CD4-positive, CD25-positive, alpha-beta regulatory T cell (primary cell): Measurements from ENCODE around the gene TMEM217. TPM values are rescaled to one million over a fixed set of nuclear protein-coding genes. Genes with fewer than 3 reads are reported as not detected.

Experiments
- ATAC-seq, 2 donors: fragments of 150-1000 bp; cut with Tn5 transposase; one replicate each; pipeline ENCODE4 v1.10.0; 2021; ENCODE audit warnings: low read depth in 2 of 2, moderate number of reproducible peaks in 2 of 2, moderate library complexity in 1 of 2
- DNase-seq, 3 donors: peaks; one replicate each; pipeline versions ENCODE4 v3.0.0 to v3.0.0-alpha.2; 2012 to 2022; ENCODE audit warnings: mixed read lengths in 1 of 3
- H3K27ac ChIP-seq: one replicate; pipeline ENCODE4 v1.7.0; 2013; ENCODE audit warnings: mild to moderate bottlenecking, low read length; ENCODE audit not compliant: insufficient read depth, poor library complexity, severe bottlenecking
- H3K27me3 ChIP-seq: one replicate; pipeline ENCODE4 v1.7.0; 2013; ENCODE audit warnings: low read length; ENCODE audit not compliant: control insufficient read depth, insufficient read depth
- H3K36me3 ChIP-seq: one replicate; pipeline ENCODE4 v1.7.0; 2013; ENCODE audit warnings: mild to moderate bottlenecking, low read length, moderate library complexity; ENCODE audit not compliant: control insufficient read depth, insufficient read depth
- H3K4me1 ChIP-seq: 2 replicates; pipeline ENCODE4 v1.7.0; 2013; ENCODE audit warnings: mild to moderate bottlenecking, low read length; ENCODE audit not compliant: insufficient read depth, control insufficient read depth, poor library complexity, severe bottlenecking
- H3K4me3 ChIP-seq: one replicate; pipeline ENCODE4 v1.7.0; 2013; ENCODE audit warnings: low read depth, mild to moderate bottlenecking, low read length, moderate library complexity
- H3K9me3 ChIP-seq, 2 experiments: 1 replicate in 1 of 2; 2 replicates in 1 of 2; pipeline ENCODE4 v1.7.0; 2013; ENCODE audit warnings: low read length in 2 of 2, mild to moderate bottlenecking in 1 of 2, moderate library complexity in 1 of 2; ENCODE audit not compliant: control insufficient read depth in 2 of 2
- H3K27ac Mint-ChIP-seq, 3 donors: one replicate each; pipeline ENCODE4 v1.8.0; 2020 to 2022; ENCODE audit warnings: mild to moderate bottlenecking in 3 of 3, mixed read lengths in 3 of 3, moderate library complexity in 2 of 3
- H3K27me3 Mint-ChIP-seq: one replicate; pipeline ENCODE4 v1.8.0; 2022; ENCODE audit warnings: mild to moderate bottlenecking, mixed read lengths
- H3K36me3 Mint-ChIP-seq: one replicate; pipeline ENCODE4 v1.8.0; 2020; ENCODE audit warnings: mixed read lengths
- H3K4me1 Mint-ChIP-seq, 4 donors: one replicate each; pipeline ENCODE4 v1.8.0; 2020 to 2022; ENCODE audit warnings: mixed read lengths in 4 of 4, mild to moderate bottlenecking in 1 of 4
- H3K4me3 Mint-ChIP-seq, 4 donors: one replicate each; pipeline ENCODE4 v1.8.0; 2020 to 2022; ENCODE audit warnings: mild to moderate bottlenecking in 4 of 4, mixed read lengths in 4 of 4, moderate library complexity in 3 of 4
- H3K9me3 Mint-ChIP-seq, 7 donors: one replicate each; pipeline ENCODE4 v1.8.0; 2020 to 2022; ENCODE audit warnings: mixed read lengths in 7 of 7, mild to moderate bottlenecking in 3 of 7, moderate library complexity in 2 of 7
- polyA plus RNA-seq, 4 donors: library from polyadenylated mRNA; unstranded; fragments of 300-500 nt; fragmentation: Illumina TruSeq; gene quantifications; one replicate each; pipeline ENCODE4 v1.2.3, GENCODE V29; 2021
- total RNA-seq: library from RNA; stranded (reverse); gene quantifications from one replicate; pipeline ENCODE4 v1.2.3, GENCODE V29; 2022

The TMEM217 gene
- total and polyA plus RNA-seq, 5 donors from 2014 or later, result 0.38 to 1.4 (median 0.79) TPM

GRCh38 chr6:37171970-37172812 lies 85.8 kb downstream of the TMEM217 start:
- H3K27ac ChIP-seq, result peak overlapping the region; percentile 82
- H3K27me3 Mint-ChIP-seq, result peaks cover 6% of the 10 kb centered on the region
- peaks cover 53% of the 10 kb centered on the region for H3K36me3 Mint-ChIP-seq

GRCh38 chr6:37171201-37171969 lies 86.6 kb downstream of the TMEM217 start:
- Mint-ChIP-seq H3K27me3 (peaks cover 10% of the 10 kb centered on the region), H3K9me3 (no peaks in the 10 kb centered on the region), H3K4me1 (peaks cover 36 to 59% (median 40%) of the 10 kb centered on the region in 4 donors), H3K4me3 (peak overlapping the region; percentile 93 to 100 (median 98)), H3K36me3 (peaks cover 48% of the 10 kb centered on the region), H3K27ac (peak overlapping the region; percentile 91 to 96 (median 94))
- peak overlapping the region; percentile 82 for H3K27ac ChIP-seq
- peaks cover 56% of the 10 kb centered on the region for H3K4me1 ChIP-seq
- peaks cover 40% of the 10 kb centered on the region for H3K36me3 ChIP-seq
- H3K4me3 ChIP-seq, result peak overlapping the region; percentile 98
- H3K27me3 ChIP-seq, result no peaks in the 10 kb centered on the region
- no peaks in the 10 kb centered on the region for H3K9me3 ChIP-seq
- peak; percentile 17 to 66 (median 51) for DNase-seq
- no peak for ATAC-seq

More at GRCh38 chr6:37171970-37172812, 85.8 kb downstream of the TMEM217 start:
- peak overlapping the region; percentile 89 to 96 (median 94) for H3K27ac Mint-ChIP-seq
- DNase-seq, result peak; percentile 90 to 98 (median 96)
- Histone ChIP-seq H3K4me1 (peaks cover 62% of the 10 kb centered on the region), H3K4me3 (peak overlapping the region; percentile 98), H3K27me3 (no peaks in the 10 kb centered on the region), H3K36me3 (peaks cover 40% of the 10 kb centered on the region), H3K9me3 (no peaks in the 10 kb centered on the region)
- H3K4me3 Mint-ChIP-seq, result peak overlapping the region; percentile 93 to 100 (median 98)
- H3K9me3 Mint-ChIP-seq, result peaks cover 0 to 2% (median 0%) of the 10 kb centered on the region in 7 donors
- peak; percentile 30 to 32 for ATAC-seq
- H3K4me1 Mint-ChIP-seq, result peaks cover 42 to 67% (median 47%) of the 10 kb centered on the region in 4 donors

- Histone ChIP-seq H3K4me3 (peak overlapping the region; percentile 98), H3K9me3 (no peaks in the 10 kb centered on the region), H3K36me3 (peaks cover 34% of the 10 kb centered on the region), H3K4me1 (peaks cover 48% of the 10 kb centered on the region), H3K27me3 (no peaks in the 10 kb centered on the region), H3K27ac (peak overlapping the region; percentile 82)
- no peak for ATAC-seq
- peak; percentile 34 to 68 (median 42) for DNase-seq
- Mint-ChIP-seq H3K27me3 (peaks cover 10% of the 10 kb centered on the region), H3K4me3 (peak overlapping the region; percentile 93 to 100 (median 98)), H3K27ac (peak overlapping the region; percentile 91 to 94 (median 92)), H3K4me1 (peaks cover 29 to 50% (median 35%) of the 10 kb centered on the region in 4 donors), H3K36me3 (peaks cover 44% of the 10 kb centered on the region), H3K9me3 (no peaks in the 10 kb centered on the region)
Measured at GRCh38 chr6:37170273-37171200, 87.4 kb downstream of the TMEM217 start.

GRCh38 chr6:37169496-37170272 lies 88.3 kb downstream of the TMEM217 start, which contains the start of gene PIM1:
Gene PIM1, plus strand, starts transcription at chr6:37170152. Its CDS starts 424 bp downstream, at chr6:37170576.
- H3K27ac ChIP-seq, result peak within 1 kb of the TSS; percentile 82
- peak within 1 kb of the TSS; percentile 93 to 100 (median 98) for H3K4me3 Mint-ChIP-seq
- ATAC-seq (peak; percentile 80 to 84), DNase-seq (peak; percentile 95 to 99 (median 99))
- H3K4me1 Mint-ChIP-seq, result peaks cover 22 to 42% (median 26%) of the 10 kb centered on the region in 4 donors
- no peaks in the 10 kb centered on the region for H3K9me3 ChIP-seq
- peaks cover 11% of the 10 kb centered on the region for H3K27me3 Mint-ChIP-seq
- peaks cover 26% of the 10 kb centered on the region for H3K36me3 ChIP-seq
- no peaks in the 10 kb centered on the region for H3K9me3 Mint-ChIP-seq
- no peaks in the 10 kb centered on the region for H3K27me3 ChIP-seq
- H3K4me1 ChIP-seq, result peaks cover 39% of the 10 kb centered on the region
- H3K27ac Mint-ChIP-seq, result peak within 1 kb of the TSS; percentile 94 to 98 (median 97)
- peaks cover 36% of the 10 kb centered on the region for H3K36me3 Mint-ChIP-seq
- H3K4me3 ChIP-seq, result peak within 1 kb of the TSS; percentile 98

GRCh38 chr6:37168811-37169495 lies 89.0 kb downstream of the TMEM217 start:
- peaks cover 14% of the 10 kb centered on the region for H3K27me3 Mint-ChIP-seq
- H3K4me3 Mint-ChIP-seq, result peak overlapping the region; percentile 92 to 100 (median 95)
- Histone ChIP-seq H3K36me3 (peaks cover 18% of the 10 kb centered on the region), H3K4me3 (peak overlapping the region; percentile 72), H3K9me3 (no peaks in the 10 kb centered on the region), H3K27me3 (no peaks in the 10 kb centered on the region), H3K4me1 (peaks cover 32% of the 10 kb centered on the region), H3K27ac (peak overlapping the region; percentile 80)
- peaks cover 18 to 34% (median 20%) of the 10 kb centered on the region in 4 donors for H3K4me1 Mint-ChIP-seq
- H3K9me3 Mint-ChIP-seq, result no peaks in the 10 kb centered on the region
- DNase-seq (peak; percentile 23 to 58 (median 24)), ATAC-seq (no peak)
- peak overlapping the region; percentile 87 to 98 (median 97) for H3K27ac Mint-ChIP-seq
- H3K36me3 Mint-ChIP-seq, result peaks cover 28% of the 10 kb centered on the region

- Mint-ChIP-seq H3K27ac (peak overlapping the region; percentile 76 to 87 (median 87)), H3K27me3 (peaks cover 14% of the 10 kb centered on the region), H3K9me3 (no peaks in the 10 kb centered on the region), H3K36me3 (peaks cover 22% of the 10 kb centered on the region), H3K4me1 (peaks cover 12 to 27% (median 13%) of the 10 kb centered on the region in 4 donors), H3K4me3 (peak overlapping the region; percentile 92 to 100 (median 95))
- DNase-seq (no peak), ATAC-seq (no peak)
- Histone ChIP-seq H3K4me1 (peaks cover 25% of the 10 kb centered on the region), H3K27ac (peak overlapping the region; percentile 80), H3K4me3 (no peak overlapping the region), H3K27me3 (no peaks in the 10 kb centered on the region), H3K9me3 (no peaks in the 10 kb centered on the region), H3K36me3 (peaks cover 11% of the 10 kb centered on the region)
Measured at GRCh38 chr6:37168163-37168758, 89.7 kb downstream of the TMEM217 start.
